ENCODE measurements around the gene ANKH.

Gene ANKH

GRCh38 chr5:14793851-14794250 is 77.7 kb downstream of the ANKH start:
- no peak overlapping the region for H3K4me3 ChIP-seq (replicated peaks; ENCODE audit: low read depth, low read length)
- TF ChIP-seq CTCF (IDR thresholded peaks at IDR 0.05; ENCODE audit: low read length, missing control alignments): no peak
- no peak for DNase-seq (ENCODE audit: low read depth)

- no peak overlapping the region for H3K4me3 ChIP-seq (replicated peaks; ENCODE audit: low read depth, low read length)
- TF ChIP-seq CTCF (IDR thresholded peaks at IDR 0.05; ENCODE audit: low read length, missing control alignments): no peak
These were observed 80.7 kb downstream of the ANKH start for GRCh38 chr5:14790911-14791310.

GRCh38 chr5:14790220-14790619 is 81.4 kb downstream of the ANKH start:
- TF ChIP-seq CTCF (IDR thresholded peaks at IDR 0.05; ENCODE audit: low read length, missing control alignments): no peak
- peak; percentile 48 for DNase-seq (ENCODE audit: low read depth)
- H3K4me3 ChIP-seq (replicated peaks; ENCODE audit: low read depth, low read length): no peak overlapping the region

More at GRCh38 chr5:14790911-14791310, 80.7 kb downstream of the ANKH start:
- DNase-seq (ENCODE audit: low read depth): no peak

- TF ChIP-seq CTCF (IDR thresholded peaks at IDR 0.05; ENCODE audit: low read length, missing control alignments): no peak
- no peak for DNase-seq (ENCODE audit: low read depth)
- H3K4me3 ChIP-seq (replicated peaks; ENCODE audit: low read depth, low read length): no peak overlapping the region
These were observed 83.6 kb downstream of the ANKH start for GRCh38 chr5:14787801-14788579.

GRCh38 chr5:14783691-14784090 is 87.9 kb downstream of the ANKH start:
- H3K4me3 ChIP-seq (replicated peaks; ENCODE audit: low read depth, low read length): no peak overlapping the region
- TF ChIP-seq CTCF (IDR thresholded peaks at IDR 0.05; ENCODE audit: low read length, missing control alignments): no peak
- DNase-seq (ENCODE audit: low read depth): no peak

GRCh38 chr5:14782591-14782990 is 89.0 kb downstream of the ANKH start:
- no peak for TF ChIP-seq CTCF (IDR thresholded peaks at IDR 0.05; ENCODE audit: low read length, missing control alignments)
- no peak for DNase-seq (ENCODE audit: low read depth)
- no peak overlapping the region for H3K4me3 ChIP-seq (replicated peaks; ENCODE audit: low read depth, low read length)

- no peak overlapping the region for H3K4me3 ChIP-seq (replicated peaks; ENCODE audit: low read depth, low read length)
- no peak for TF ChIP-seq CTCF (IDR thresholded peaks at IDR 0.05; ENCODE audit: low read length, missing control alignments)
- DNase-seq (ENCODE audit: low read depth): peak; percentile 12
These were observed 90.5 kb downstream of the ANKH start for GRCh38 chr5:14781106-14781505.
